IPS-18c (cell line): ENCODE results near the gene RUNX1.

Experiments used
- H3K4me3 ChIP-seq: 2 replicates; pipeline ENCODE4 v1.7.0; 2013; ENCODE audit warnings: low read depth, mild to moderate bottlenecking, low read length, moderate library complexity; ENCODE audit not compliant: insufficient read depth
- H3K9me3 ChIP-seq: one replicate; pipeline ENCODE4 v1.6.1; 2013; ENCODE audit warnings: mild to moderate bottlenecking, low read length, moderate library complexity; ENCODE audit not compliant: control insufficient read depth, insufficient read depth

RUNX1 gene

GRCh38 chr21:34838956-34839820 lies 209.9 kb downstream of the RUNX1 start:
- Histone ChIP-seq H3K9me3 (no peaks in the 10 kb centered on the region), H3K4me3 (no peak overlapping the region)

GRCh38 chr21:34836933-34837505 lies 212.1 kb downstream of the RUNX1 start:
- no peak overlapping the region for H3K4me3 ChIP-seq
- H3K9me3 ChIP-seq = no peaks in the 10 kb centered on the region

- H3K9me3 ChIP-seq = no peaks in the 10 kb centered on the region
- no peak overlapping the region for H3K4me3 ChIP-seq
Measured at GRCh38 chr21:34836103-34836932, 212.8 kb downstream of the RUNX1 start.

- no peak overlapping the region for H3K4me3 ChIP-seq
- H3K9me3 ChIP-seq = no peaks in the 10 kb centered on the region
Measured at GRCh38 chr21:34835526-34835925, 213.6 kb downstream of the RUNX1 start.

- Histone ChIP-seq H3K4me3 (no peak overlapping the region), H3K9me3 (no peaks in the 10 kb centered on the region)
Measured at GRCh38 chr21:34834852-34835501, 214.1 kb downstream of the RUNX1 start.

- H3K9me3 ChIP-seq = no peaks in the 10 kb centered on the region
- H3K4me3 ChIP-seq = no peak overlapping the region
Measured at GRCh38 chr21:34834290-34834689, 214.8 kb downstream of the RUNX1 start.

GRCh38 chr21:34833465-34833864 lies 215.6 kb downstream of the RUNX1 start:
- no peak overlapping the region for H3K4me3 ChIP-seq
- H3K9me3 ChIP-seq = no peaks in the 10 kb centered on the region

- H3K4me3 ChIP-seq = no peak overlapping the region
- no peaks in the 10 kb centered on the region for H3K9me3 ChIP-seq
Measured at GRCh38 chr21:34830386-34831170, 218.5 kb downstream of the RUNX1 start.

- Histone ChIP-seq H3K9me3 (no peaks in the 10 kb centered on the region), H3K4me3 (no peak overlapping the region; the same call in 1 of the 2 replicates)
Measured at GRCh38 chr21:34827445-34828235, 221.5 kb downstream of the RUNX1 start.

- Histone ChIP-seq H3K4me3 (no peak overlapping the region), H3K9me3 (no peaks in the 10 kb centered on the region)
Measured at GRCh38 chr21:34826836-34827235, 222.3 kb downstream of the RUNX1 start.

GRCh38 chr21:34825948-34826548 lies 223.1 kb downstream of the RUNX1 start:
- no peaks in the 10 kb centered on the region for H3K9me3 ChIP-seq
- no peak overlapping the region for H3K4me3 ChIP-seq

- Histone ChIP-seq H3K9me3 (no peaks in the 10 kb centered on the region), H3K4me3 (no peak overlapping the region)
Measured at GRCh38 chr21:34825101-34825500, 224.0 kb downstream of the RUNX1 start.

GRCh38 chr21:34824314-34824713 lies 224.8 kb downstream of the RUNX1 start:
- Histone ChIP-seq H3K9me3 (no peaks in the 10 kb centered on the region), H3K4me3 (no peak overlapping the region)

- H3K4me3 ChIP-seq = no peak overlapping the region
- H3K9me3 ChIP-seq = no peaks in the 10 kb centered on the region
Measured at GRCh38 chr21:34822942-34823341, 226.2 kb downstream of the RUNX1 start.

GRCh38 chr21:34822168-34822567 lies 226.9 kb downstream of the RUNX1 start:
- Histone ChIP-seq H3K4me3 (no peak overlapping the region), H3K9me3 (no peaks in the 10 kb centered on the region)

- H3K9me3 ChIP-seq = no peaks in the 10 kb centered on the region
- H3K4me3 ChIP-seq = no peak overlapping the region
Measured at GRCh38 chr21:34821717-34822116, 227.4 kb downstream of the RUNX1 start.
